GM12873 (cell line): Measurements from ENCODE around the gene TMEM272.

Experiments
- TF ChIP-seq, protein P1 (sequence below): IDR thresholded peaks from 2 replicates; pipeline ENCODE4 v1.5.1; 2012; ENCODE audit warnings: low read depth, mild to moderate bottlenecking, moderate library complexity, low read length, control low read depth; ENCODE audit not compliant: insufficient read depth; ENCODE audit errors: missing control alignments

Gene TMEM272

DNA sequence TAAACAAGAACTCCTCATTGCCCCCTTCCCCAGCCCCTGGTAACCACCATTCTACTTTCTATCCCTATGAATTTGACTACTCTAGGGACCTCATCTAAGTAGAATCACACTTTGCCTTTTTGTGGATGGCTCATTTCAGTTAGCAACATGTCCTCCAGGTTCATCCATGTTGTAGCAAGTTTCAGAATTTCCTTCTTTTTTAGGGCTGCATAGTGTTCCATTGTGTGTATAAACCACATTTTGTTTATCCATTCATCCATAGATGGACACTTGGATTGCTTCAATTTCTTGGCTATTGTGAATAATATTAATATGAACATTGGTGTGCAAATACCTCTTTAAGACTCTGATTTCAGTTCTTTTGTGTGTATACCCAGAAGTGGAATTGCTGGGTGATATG, 36.2 kb downstream of the TMEM272 start:
- TF ChIP-seq, protein P1, sequence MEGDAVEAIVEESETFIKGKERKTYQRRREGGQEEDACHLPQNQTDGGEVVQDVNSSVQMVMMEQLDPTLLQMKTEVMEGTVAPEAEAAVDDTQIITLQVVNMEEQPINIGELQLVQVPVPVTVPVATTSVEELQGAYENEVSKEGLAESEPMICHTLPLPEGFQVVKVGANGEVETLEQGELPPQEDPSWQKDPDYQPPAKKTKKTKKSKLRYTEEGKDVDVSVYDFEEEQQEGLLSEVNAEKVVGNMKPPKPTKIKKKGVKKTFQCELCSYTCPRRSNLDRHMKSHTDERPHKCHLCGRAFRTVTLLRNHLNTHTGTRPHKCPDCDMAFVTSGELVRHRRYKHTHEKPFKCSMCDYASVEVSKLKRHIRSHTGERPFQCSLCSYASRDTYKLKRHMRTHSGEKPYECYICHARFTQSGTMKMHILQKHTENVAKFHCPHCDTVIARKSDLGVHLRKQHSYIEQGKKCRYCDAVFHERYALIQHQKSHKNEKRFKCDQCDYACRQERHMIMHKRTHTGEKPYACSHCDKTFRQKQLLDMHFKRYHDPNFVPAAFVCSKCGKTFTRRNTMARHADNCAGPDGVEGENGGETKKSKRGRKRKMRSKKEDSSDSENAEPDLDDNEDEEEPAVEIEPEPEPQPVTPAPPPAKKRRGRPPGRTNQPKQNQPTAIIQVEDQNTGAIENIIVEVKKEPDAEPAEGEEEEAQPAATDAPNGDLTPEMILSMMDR: no peak

DNA sequence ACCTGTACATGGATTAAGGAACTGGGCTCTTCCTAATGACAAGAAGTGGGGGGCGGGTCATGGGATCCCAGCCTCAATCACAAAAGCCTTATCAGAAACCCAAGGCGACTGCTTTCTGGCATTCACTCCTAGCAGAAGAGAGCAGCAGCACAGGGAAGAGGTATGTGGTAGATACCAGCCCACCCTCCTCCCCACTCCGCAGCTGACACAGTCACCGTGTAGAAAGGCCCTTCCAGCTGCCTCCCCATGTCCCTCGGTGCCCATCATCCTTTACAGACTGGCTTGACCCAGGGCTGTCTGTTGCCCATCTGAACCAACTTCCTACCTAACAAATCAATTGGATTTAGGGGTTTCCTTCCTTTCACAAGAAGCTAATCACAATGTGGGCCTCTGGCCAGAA, 37.9 kb downstream of the TMEM272 start:
- TF ChIP-seq, protein P1: no peak

DNA sequence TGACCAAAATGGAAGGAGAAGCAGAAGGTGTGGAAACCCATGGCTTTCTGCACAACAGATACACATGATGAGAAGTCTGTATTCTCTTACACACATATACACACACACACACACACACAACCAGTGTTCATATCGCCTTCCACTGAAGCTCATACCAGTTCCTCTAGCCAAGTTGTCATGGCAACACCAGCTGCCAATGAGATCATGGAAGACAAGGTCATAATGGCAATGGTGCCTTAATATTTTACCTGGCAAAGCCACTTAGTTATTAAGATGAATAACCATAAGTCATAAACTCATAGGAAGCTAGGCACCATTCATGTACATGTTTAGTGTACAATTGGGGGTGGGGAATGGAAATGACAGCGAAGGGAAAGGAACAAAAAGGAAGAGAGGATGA, 38.4 kb downstream of the TMEM272 start:
- TF ChIP-seq, protein P1: no peak

DNA sequence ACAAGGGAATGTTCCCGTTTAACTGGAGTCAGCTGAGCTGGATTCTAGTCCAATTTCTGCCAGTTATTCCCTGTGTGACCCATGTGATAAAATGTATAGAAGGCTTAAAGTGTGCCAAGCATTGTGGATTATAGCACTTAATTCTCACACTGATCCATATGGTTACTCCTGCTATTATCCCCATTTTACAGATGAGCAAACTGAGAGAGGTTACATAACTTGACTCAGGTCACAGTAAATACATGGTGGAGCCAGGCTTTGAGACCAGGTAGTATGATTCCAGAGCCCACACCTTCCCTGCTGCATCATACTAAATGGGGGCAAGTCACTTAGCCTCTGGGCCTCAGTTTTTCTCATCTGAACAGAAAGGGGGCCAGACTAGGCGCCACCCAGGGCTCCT, 39.1 kb downstream of the TMEM272 start:
- TF ChIP-seq, protein P1: no peak

DNA sequence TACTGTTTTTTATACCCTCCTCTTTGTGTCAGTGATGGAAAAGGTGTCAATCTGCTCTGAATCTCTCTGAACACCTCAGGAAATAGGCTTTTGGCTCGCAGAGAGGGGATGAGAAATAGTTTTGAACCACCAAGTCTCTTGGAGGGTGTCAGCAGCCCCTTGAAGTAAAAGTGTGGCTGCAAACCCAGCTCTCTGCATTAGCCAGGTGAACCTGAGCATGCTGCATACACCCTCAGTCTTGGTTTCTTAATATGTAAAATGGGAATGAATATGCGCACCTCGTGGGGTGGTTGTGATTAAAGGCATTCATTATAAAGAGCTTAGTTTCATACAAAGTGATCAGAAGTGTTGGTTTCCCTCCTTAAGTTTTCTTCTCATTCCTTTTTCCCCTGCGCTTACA, 39.7 kb downstream of the TMEM272 start:
- TF ChIP-seq, protein P1: no peak

DNA sequence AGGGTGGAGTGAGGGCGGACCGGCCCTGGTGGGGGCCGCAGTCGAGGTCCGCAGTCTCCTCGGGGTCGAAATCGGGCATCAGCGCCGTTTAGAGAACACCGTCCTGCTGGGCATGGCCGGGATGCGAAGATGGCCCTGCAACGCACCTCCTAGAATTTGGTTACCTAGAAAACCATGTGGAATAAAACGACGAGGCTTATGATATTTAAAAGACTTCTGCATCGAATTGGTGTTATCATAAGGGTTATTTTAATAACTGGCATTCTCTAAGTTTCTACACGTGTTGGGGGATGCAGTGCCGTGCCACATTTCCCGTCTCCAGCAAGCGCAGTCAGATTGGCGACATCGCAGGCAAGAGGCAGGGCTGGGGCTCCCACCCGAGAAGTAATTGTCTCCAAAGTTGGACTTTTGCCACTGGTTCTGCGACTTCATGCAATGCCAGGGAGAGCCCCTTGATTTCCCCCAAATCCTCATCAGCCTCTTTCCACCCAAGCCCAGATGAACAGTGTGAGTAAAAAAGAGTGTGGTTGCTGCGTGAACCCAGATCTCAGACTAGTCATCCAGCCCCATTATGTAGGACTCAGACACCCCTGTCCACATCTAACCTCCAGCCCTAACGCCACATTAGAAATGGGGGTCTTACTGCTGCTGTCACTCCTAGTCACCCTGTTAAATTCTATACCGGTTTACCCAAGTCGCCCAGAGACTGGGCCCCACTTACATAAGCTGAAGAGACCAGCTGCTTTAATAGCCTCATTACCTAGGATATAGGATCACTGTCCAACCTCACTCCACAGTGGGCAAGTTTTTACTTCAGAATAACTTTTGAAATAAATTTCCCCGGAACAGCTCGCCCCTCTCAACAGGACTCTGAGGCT, 40.4 kb downstream of the TMEM272 start:
- TF ChIP-seq, protein P1: no peak

DNA sequence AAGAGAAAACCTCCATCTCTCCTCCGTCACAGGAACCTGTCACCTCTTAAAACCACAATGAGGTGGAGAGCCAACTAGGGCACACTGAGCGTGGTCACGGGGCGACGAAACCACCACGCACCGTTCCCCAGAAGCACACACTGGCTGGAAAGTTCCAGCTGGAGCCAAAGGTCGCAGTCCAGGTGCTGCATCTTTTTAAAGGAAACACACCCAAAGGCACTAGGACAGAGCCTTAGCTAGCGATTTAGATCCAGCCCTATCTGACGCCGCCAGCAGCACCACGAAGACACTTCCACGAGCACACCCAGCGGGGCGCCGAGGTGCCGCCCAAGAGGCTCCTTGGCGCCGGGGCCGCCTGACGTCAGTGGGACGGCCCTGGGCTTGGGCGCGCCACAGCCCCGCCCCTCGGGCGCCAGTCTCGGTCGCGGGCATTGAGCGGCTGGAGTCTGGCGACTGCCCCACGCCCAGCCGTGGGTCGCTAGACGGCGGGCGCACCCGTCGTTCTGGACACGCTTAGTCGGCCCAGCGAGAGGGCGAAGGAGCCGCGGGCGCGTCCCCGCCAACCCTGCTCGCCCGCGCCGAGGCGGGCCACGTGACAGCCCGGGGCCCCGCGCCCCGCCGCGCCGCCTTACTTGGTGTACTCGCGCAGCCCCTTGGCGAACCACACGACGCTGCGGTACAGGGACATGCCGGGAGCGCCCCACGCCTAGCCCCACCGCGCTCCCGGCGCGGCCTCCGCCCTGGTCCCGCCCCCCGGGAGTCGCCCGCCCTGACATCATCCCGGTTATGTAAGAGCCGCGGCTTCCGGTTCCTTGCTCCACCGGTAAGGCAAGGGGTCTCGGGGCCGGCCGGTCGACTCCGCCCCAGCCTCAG, 41.3 kb downstream of the TMEM272 start, which contains the start of gene DHRS12:
TSS of gene DHRS12 (minus strand) at position 742 of the 873 bp plus-strand sequence. CDS start 4,504 bp downstream, outside the sequence.
- TF ChIP-seq, protein P1: peak; percentile 7
